ENCODE measurements around the gene EI24.
A peak's percentile ranks its signal among the peaks of the same experiment; 100 is the strongest.

Gene EI24

DNA sequence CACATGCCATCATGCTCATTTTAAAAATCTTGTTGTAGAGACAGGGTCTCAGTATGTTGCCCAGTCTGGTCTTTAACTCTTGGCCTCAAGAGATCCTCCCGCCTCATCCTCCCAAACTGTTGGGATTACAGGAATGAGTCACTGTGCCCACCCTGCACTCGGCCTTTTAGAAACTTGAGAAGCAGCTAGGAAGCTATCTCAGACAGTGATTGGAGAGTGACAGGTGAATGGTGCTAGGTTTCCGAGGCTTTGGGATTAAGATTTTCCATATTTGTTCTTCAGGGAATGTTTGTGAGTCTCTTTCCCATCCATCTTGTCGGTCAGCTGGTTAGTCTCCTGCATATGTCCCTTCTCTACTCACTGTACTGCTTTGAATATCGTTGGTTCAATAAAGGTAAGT, 10.5 kb downstream of the EI24 start:
- DNase-seq (ENCODE audit: low read depth): no peak

DNA sequence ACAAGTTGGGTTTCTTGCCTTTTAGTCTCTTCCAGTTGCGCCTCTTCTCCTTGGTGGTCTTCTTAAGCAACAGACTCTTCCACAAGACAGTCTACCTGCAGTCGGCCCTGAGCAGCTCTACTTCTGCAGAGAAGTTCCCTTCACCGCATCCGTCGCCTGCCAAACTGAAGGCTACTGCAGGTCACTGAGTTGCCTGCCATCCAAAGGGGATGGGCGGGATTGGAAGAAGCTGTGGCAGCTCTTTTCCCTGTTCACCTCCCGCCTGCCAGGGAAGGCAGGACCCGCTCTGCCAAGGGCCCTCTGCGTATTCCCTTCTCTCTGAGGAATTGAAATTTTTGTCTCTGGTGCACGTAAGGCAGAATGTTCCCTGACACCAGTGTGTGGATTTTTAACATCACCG, 14.2 kb downstream of the EI24 start:
- no peak for DNase-seq (ENCODE audit: low read depth)

DNA sequence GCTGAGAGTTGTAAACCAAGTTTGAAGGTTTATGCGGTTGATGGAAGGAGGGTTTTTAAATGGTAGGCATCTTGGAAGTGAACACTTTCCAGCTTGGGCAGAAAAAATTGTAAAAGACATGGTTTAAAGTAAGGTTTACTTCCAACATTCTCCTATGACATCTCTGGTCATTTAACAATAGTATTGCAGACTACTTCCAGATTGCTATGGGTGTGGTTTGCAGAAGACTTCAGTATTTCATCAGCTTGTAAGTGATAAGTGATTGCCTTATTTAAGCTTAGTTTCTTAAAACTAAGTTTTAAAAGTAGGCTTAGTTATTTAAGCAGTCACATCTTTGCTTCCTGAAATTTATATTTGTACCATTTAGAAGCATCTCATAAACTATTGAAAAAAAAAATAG, 16.2 kb downstream of the EI24 start:
- DNase-seq (ENCODE audit: low read depth): no peak

DNA sequence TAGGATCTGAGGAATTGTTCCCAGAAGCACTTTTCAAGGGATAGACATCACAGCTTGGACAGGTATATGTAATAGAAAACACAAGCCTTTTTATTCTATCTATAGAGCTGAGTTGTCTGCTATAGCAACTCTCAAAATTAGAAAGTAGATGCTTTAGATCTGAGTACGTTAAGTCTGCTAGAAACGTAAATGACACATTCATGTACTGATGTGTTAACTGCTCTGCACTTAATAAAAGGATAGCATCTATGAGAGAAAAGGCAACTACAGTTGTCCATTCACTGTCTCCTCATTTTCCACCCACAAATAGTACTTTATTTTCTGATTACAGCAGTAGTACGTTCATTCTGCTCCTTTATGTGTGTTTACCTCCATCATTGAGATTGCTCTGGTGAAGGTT, 17.3 kb downstream of the EI24 start:
- DNase-seq (ENCODE audit: low read depth): no peak

DNA sequence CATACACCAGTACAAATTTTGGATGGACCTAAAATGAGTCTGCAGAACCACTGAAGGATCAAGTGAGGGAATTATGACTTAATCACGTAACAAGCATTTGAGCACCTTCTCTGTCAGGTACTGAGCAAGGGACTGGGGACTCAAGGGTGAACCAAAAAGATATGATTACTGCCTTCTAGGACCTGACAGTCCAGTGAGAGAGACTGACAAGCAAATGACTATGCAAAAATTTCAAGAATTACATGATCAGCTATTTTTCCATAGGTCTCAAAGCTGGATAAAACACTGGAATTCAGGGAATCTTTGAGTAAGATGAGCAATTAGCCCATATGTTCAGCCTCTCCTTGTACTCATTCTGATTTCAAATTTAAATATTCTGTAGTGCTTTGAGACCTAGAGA, 18.2 kb downstream of the EI24 start:
- DNase-seq (ENCODE audit: low read depth): no peak

DNA sequence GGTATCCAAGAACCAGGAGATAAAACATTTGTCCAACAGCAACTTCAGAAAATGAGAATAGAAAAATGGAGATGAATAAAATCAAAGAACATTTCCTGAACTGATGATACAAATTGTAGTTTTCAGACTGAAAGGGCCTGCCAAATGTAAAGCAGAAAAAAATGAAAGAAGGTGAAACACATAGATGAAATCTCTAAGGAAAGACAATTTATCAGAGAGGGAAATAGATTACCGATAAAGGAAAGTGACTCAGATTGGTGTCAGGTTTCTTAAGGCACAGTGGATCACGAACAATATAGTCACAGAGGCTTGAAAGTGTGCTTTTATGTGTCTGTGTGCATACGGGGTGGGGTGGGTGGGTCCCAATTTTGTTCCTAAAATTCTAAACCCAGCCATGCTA, 19.2 kb downstream of the EI24 start:
- DNase-seq (ENCODE audit: low read depth): no peak

DNA sequence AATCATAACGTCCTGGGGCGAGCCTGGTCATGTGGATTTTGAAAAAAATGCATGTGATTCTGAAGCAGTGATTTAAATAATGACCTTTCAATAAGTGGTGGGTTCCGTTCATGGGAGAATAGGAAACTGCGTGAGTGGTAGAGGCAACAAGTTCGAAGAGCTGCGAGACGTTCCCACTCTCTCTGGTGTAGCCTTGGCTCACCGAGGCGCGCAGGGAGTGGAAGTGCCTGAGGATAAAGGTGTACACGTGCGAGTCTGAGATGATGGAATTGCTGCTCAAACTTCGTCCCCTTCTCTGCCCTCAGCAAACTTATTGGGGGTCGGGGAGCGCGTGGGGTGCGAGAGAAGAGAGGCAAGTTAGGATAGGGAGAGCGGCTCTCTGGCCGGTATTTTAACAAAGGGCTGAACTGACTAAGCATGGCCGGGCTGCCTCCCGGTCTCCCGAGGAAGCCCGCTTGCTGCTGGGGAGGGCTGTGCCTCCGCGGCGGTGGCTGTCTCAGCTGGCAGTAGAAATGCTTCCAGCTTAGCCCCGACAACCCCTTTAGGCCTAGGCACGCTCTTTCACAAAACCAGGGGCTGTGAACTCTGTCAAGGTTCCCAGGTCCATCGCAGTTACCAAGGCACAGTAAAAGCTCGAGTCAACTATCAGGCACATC, 22.5 kb downstream of the EI24 start:
- peak; percentile 5 for DNase-seq (ENCODE audit: low read depth)

DNA sequence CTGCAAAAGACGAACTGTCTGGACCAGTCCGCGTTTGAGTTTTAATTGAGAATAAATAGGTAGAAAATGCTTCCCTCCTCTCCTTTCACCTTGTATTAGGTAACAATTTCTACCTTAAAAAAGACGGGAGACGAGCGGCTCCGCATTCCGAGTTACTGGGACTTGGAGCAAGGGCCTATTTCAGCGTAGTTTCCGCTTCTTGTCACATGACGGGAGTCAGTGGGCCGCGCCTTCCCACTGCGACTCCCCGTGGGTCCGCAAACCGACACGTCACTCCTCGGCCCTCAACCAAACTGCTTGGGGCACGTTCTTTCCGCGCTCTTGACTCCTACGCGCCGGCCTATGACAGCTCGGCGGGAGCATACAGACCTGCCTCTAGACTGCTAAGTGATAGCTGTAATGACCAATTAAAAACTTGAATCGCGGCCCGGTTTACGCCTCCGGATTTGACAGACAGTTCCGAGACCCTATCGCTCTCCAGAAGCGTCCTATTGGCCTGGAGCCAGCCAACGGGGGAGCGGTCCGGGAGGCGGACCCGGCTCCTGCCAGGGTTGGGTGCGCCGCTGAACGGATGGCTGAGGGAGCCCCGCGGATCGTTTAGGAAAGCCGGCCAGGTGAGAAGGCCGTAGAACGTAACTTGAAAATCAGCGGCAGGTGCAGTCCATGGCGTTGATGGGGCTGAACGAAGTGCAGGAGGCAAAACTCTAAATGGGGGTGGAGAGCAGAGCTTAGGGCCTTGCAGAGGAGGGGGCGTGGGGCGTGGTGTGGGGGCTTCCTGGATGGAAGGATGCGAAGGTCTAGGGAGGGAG, 23.2 kb downstream of the EI24 start, which contains the start of gene STT3A:
TSS of gene STT3A (plus strand) at position 548 of the 809 bp plus-strand sequence. CDS start 3,064 bp downstream, outside the sequence.
- DNase-seq (ENCODE audit: low read depth): peak; percentile 98

DNA sequence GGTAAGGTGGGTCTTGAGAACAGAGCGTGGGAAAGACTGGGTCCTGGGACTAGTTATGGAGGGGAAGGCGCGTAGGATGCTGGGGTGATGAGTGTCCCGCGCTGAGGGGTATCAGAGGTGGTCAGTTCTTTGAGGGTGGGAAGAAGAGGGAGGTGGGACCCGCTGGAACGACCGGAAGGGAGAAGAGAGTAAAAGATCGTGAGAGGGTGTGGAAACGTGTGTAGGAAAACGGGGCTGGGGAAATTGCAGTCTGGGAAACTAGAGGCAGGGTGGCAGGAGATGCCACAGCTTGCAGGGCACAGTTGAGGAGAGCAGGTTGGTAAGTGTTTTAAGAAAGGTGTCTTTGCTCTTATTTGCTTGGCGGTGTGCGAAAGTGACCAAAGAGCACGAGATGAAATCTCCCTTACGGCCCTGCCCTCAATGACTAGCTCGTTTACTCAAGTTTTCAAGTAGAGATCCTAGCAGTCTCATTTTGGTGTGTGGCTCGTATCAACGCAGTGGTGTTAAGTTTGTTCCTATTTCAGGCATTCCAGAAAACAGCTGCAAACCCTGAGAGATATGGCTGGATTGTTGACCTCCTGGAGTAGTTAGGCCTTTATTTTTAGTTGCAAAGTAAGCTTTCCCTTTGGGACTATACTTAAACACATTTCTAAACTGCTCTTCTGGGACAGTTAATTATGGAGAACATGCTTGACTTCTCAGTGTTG, 24.0 kb downstream of the EI24 start:
- DNase-seq (ENCODE audit: low read depth): no peak

DNA sequence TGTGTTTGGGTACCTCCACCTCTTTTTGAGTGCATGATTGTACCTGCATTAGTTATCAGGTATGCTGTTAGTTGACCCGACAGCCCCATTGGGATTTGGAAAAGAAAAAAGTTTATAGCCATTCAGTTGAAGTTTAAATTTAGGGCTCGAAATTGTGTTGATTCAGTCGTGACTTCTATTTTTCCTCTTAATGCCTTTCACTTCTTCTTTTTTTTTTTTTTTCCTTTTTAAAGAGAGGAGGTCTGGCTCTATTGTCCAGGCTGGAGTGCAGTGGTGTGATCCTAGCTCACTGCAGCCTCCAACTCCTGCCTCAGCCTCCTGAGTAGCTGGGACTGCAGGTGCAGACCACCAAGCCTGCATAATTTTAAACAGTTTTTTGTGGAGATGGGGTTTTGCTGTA, 25.7 kb downstream of the EI24 start:
- DNase-seq (ENCODE audit: low read depth): no peak

DNA sequence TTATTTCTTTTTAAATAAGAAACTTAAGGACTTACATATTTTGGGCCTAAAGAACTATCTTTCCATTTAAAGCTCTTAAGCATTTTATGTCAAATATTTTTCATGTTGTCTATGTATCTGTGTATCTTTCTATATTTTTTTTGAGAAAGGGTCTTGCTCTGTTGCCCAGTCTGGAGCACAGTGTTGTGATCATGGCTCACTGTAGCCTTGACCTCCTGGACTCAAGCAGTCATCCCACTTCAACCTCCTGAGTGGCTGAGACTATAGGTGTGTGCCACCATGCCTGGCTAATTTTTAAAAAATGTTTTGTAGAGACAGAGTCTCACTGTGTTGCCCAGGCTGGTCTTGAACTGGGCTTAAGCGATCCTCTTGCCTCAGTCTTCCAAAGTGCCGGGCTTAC, 31.4 kb downstream of the EI24 start:
- DNase-seq (ENCODE audit: low read depth): no peak

DNA sequence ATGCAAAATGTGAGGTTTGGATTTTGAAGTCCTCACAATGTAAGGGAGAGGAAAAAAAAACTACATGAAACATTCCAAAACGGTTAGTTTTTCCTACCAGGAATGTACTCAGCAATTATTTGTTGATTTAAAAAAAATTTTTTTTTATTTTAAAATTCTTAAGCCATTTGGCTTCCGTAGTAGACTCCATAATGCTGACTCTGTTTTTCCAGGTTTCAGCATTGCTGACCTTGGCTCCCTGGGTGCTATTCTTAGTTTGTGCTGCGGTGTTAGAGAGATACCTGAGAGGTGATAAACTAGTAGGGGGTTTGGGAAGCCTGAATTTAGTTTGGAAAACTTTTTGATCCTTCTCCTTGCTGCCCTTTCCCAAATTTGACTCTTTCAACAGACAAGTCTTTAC, 33.9 kb downstream of the EI24 start:
- DNase-seq (ENCODE audit: low read depth): no peak

DNA sequence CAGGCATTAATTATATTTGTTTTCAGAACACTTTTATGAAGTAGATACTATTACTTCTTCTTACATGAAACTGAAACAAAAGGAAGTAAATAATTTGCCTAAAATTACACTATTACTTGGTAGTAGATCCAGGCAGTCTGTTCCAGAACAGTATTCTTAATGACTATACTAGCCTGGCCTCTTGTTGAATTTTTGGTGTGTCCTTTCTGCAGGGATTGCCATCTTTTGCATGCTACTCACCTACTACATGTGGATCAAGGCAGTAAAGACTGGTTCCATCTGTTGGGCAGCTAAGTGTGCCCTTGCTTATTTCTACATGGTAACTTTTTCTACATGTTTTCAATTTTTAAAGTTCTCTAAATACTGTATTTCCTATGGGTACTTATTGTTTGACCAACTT, 36.1 kb downstream of the EI24 start:
- DNase-seq (ENCODE audit: low read depth): no peak

DNA sequence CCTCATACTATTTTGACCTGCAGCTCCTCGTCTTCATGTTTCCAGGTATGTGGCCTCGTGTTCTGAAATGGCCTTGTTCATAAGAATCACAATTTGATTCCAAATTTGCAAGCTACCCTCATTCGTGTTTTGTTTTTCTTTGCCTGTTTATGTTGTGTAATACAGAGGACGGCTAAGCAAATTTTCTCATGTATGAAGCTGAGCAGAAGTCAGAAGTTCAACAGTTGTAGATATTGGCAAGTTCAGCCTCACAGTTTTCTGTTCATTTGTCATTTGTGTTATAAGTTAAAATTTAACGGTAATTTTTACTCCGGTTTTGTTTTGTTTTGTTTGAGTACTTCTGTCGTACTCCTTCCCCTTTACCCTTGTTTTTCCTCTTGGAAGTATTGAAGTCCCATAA, 40.3 kb downstream of the EI24 start:
- DNase-seq (ENCODE audit: low read depth): no peak

DNA sequence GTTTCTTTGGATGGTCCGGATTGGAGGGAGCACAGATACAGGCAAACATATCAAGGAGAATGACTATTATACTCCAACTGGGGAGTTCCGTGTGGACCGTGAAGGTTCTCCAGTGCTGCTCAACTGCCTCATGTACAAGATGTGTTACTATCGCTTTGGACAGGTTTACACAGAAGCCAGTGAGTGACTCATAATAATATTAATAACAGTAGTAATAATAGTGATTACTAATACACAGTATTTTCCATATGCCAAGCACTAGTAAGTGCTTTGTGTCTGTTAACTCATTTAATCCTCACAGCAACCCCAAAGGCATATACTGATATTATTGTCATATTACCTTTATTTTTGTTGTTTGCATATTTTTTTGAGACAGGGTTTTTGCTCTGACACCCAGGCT, 49.1 kb downstream of the EI24 start:
- no peak for DNase-seq (ENCODE audit: low read depth)

DNA sequence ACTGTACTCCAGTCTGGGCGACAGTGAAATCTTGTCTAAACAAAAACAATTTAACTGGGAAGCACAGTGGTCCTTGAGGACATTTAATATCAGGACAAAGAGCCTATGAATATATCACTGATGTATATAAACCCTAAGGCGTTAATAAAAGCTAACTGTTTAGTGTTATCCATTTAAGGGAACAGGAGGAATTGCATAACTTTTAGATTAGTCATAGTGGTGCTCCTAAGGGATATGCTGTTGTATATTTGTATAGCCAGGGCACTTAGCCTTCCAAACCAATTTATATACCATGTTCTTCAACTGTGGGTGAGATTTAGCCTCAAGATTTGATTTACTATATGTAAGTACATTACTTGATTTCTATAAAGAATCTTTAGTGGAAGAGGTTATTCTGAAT, 52.7 kb downstream of the EI24 start:
- no peak for DNase-seq (ENCODE audit: low read depth)

DNA sequence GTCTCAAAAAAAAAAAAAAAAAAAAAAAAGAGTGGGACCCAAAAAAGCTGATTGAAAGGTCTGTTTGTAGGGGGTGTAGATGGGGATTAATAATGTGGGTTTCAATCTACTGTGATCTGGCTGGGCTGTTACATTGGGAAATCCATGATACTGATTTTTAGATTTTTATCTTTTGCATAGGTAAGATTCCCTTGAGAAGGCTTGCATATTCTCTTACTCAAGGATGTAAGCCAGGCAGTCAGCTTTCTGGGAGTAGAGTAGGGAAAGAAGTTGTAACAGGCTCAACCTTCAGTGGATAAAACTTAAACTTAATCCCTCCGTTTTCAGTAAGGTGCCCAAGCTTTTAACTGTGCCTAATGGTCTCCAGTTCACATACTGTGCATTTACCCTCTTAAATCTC, 53.8 kb downstream of the EI24 start:
- DNase-seq (ENCODE audit: low read depth): no peak

DNA sequence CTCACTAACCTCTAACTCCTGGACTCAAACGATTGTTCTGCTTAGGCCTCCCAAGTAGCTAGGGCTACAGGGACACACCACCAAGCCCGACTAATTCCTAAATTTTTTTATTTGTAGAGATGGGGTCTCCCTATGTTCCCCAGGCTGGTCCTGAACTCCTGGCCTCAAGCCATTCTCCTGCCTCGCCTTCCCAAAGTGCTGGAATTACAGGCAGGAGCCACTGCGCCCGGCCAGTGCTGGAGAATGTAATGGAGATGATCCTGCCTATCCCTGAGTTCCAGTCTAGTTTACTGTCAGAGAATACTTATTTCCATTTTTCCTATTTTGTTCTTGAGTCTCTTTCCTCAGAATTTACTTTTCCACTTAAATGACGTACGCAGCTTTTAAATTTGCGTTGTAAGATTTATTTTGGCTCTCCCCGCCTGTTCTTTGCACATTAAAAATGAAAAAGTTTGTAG, 55.5 kb downstream of the EI24 start, which contains the start of gene CHEK1:
TSS of gene CHEK1 (plus strand) at position 408 of the 458 bp plus-strand sequence. CDS start 1,606 bp downstream, outside the sequence.
- no peak for DNase-seq (ENCODE audit: low read depth)

DNA sequence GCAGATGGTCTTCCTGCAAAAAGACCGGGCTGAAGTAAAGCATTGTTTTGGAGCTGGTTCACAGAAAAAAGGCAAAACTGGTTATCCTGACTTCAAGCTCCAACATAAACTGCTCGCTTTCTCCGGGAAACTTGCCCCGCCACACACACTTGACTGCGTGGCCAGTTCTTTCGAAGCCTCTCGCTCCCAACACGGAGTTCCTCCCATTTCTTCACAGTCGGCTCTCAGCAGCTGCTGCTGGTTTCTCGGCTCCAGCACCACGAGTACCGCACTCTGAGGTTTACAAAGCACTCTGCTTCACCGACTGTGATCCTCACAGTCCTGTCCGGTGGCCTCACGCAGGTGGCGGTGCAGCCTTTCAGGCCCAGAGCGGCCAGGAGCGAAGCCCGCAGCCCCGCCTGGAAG, 56.0 kb downstream of the EI24 start:
- no peak for DNase-seq (ENCODE audit: low read depth)

DNA sequence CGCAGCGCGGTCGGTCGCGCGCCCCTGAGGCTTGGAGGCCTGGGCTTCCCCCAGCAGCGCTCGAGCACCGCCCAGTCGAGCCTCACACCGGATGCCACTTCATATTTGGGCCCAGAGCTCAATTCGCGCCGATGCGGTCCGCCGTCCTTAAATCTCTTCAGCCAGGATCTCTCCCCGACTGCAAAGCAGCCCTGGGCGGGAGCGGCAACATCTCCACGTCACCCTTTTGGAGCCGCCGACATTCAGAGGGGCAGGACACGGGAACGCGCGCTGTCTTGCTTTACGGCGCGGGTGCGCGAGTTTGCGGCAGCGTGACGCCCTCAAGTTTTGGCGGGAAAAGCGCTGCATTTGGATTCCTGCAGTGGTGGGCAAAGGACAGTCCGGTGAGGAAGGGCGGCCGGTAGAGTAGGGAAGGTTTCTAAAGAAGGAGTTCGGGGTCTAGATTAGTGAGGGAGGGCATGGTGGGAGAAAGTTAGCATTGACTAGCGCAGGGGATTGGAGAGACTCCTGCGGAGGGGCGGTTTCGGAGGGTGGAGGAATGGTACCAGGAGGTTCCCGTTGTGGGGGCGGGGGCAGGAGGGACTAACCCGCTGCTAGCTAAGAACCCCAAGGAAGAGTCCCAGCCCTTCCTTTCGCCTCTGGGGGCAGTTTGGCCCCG, 56.5 kb downstream of the EI24 start:
- peak; percentile 71 for DNase-seq (ENCODE audit: low read depth)

DNA sequence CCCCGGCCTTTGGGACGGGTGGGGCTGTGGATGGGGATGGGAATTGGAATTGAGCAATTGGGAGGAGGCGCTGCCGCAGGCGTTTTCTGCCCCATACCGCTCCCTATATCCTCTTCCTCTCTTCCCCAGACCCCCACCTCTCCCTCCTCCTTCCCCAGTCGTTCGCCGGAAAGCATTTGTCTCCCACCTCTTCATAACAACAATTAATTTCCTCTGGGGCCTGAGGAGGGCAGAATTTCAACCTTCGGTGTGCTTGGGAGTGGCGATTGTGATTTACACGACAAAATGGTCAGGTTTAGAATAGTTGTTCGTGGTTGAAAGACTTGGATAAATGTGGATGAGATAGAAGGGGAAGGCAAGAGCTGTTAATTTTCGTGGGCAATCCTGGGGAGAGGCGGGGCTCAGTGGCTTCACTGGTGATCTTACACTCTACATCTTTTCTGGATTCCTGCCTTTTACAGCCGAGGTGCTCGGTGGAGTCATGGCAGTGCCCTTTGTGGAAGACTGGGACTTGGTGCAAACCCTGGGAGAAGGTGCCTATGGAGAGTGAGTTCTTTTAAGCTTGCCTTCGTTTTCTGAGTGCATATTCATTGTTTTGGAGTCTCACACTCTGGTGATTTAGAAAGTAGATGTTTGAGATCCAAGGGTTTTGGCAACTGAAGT, 57.1 kb downstream of the EI24 start:
- no peak for DNase-seq (ENCODE audit: low read depth)

Measured in T-helper 22 cell (primary cell).